Vagina (tissue), 2 donors: ENCODE data around the gene CDK7. TPM values are rescaled to one million over a fixed set of nuclear protein-coding genes. Genes with fewer than 3 reads are reported as not detected.

Source experiments
- DNase-seq, 2 donors: peaks; one replicate each; pipeline ENCODE4 v3.0.0-alpha.2; 2017; ENCODE audit errors: extremely low spot score in 2 of 2
- H3K27ac ChIP-seq: fragments of 200-600 bp; sonication (generic); one replicate; pipeline ENCODE4 v1.5.1; 2019
- H3K27me3 ChIP-seq: fragments of 200-600 bp; sonication (generic); one replicate; pipeline ENCODE4 v1.5.1; 2019
- H3K36me3 ChIP-seq, 2 donors: fragments of 200-600 bp; sonication (generic); one replicate each; pipeline ENCODE4 v1.5.1; 2017 to 2019
- H3K4me1 ChIP-seq: fragments of 200-600 bp; sonication (generic); one replicate; pipeline ENCODE4 v1.5.1; 2019
- H3K4me3 ChIP-seq, 2 donors: fragments of 200-600 bp; sonication (generic); 1 replicate in 1 of 2; 2 replicates in 1 of 2; pipeline ENCODE4 v1.5.1; 2016 to 2019
- H3K9me3 ChIP-seq: fragments of 200-600 bp; sonication (generic); one replicate; pipeline ENCODE4 v1.5.1; 2019
- CTCF ChIP-seq, 3 experiments: fragments of 450-650 bp in 2 of 3; fragments of 200-600 bp in 1 of 3; sonication (generic) in 1 of 3; IDR thresholded peaks; one replicate each; pipeline ENCODE4 v1.5.1; 2017 to 2019; ENCODE audit warnings: antibody characterized with exemption in 3 of 3, mild to moderate bottlenecking in 2 of 3, moderate library complexity in 2 of 3
- POLR2A ChIP-seq, 2 donors: fragments of 450-650 bp; IDR thresholded peaks; one replicate each; pipeline ENCODE4 v1.6.1; 2017; ENCODE audit warnings: antibody characterized with exemption in 2 of 2, mild to moderate bottlenecking in 2 of 2, moderate library complexity in 2 of 2
- POLR2AphosphoS5 ChIP-seq, 2 donors: sonication (generic); formaldehyde crosslinking; IDR thresholded peaks; one replicate each; pipeline ENCODE4 v1.9.0; 2017; ENCODE audit warnings: antibody characterized with exemption in 2 of 2, mild to moderate bottlenecking in 2 of 2, low read depth in 1 of 2; ENCODE audit not compliant: insufficient read depth in 1 of 2
- intact Hi-C: fragments of 100-400 bp; cut with DNase I; formaldehyde crosslinking; loops from one replicate; pipeline ENCODE4 v1.15.1; 2023
- total RNA-seq: library from RNA; depleted of rRNA; stranded (reverse); fragments of >200 nt; gene quantifications from one replicate; pipeline ENCODE4 v1.2.3, GENCODE V29; 2016

The CDK7 gene
- total RNA-seq, 1 donor from 2014 or later = 10.6 TPM

- DNase-seq = no peak
- H3K9me3 ChIP-seq = no peaks in the 10 kb centered on the region
- TF ChIP-seq POLR2AphosphoS5 (IDR thresholded peaks at IDR 0.05; ENCODE audit: insufficient read depth in 1 of 2, low read depth in 1 of 2) (no peak), CTCF (IDR thresholded peaks at IDR 0.05) (no peak), POLR2A (IDR thresholded peaks at IDR 0.05) (no peak)
- no peaks in the 10 kb centered on the region for H3K27me3 ChIP-seq
- H3K4me3 ChIP-seq = no peak overlapping the region
- H3K4me1 ChIP-seq = no peaks in the 10 kb centered on the region
- peaks cover 0 to 60% of the 10 kb centered on the region in 2 donors for H3K36me3 ChIP-seq
- no peak overlapping the region for H3K27ac ChIP-seq
- intact Hi-C loops = no loop called here
Observed at GRCh38 chr5:69265931-69266330, 31.2 kb downstream of the CDK7 start.

GRCh38 chr5:69268899-69269298 is 34.2 kb downstream of the CDK7 start:
- Histone ChIP-seq H3K27me3 (no peaks in the 10 kb centered on the region), H3K4me1 (no peaks in the 10 kb centered on the region), H3K4me3 (no peak overlapping the region), H3K27ac (no peak overlapping the region), H3K36me3 (peaks cover 0 to 41% of the 10 kb centered on the region in 2 donors), H3K9me3 (no peaks in the 10 kb centered on the region)
- DNase-seq = no peak
- intact Hi-C loops = no loop called here
- no peak for TF ChIP-seq POLR2A (IDR thresholded peaks at IDR 0.05)
- no peak for TF ChIP-seq POLR2AphosphoS5 (IDR thresholded peaks at IDR 0.05; ENCODE audit: insufficient read depth in 1 of 2, low read depth in 1 of 2)
- TF ChIP-seq CTCF (IDR thresholded peaks at IDR 0.05) = no peak

GRCh38 chr5:69270840-69271239 is 36.2 kb downstream of the CDK7 start:
- Histone ChIP-seq H3K27ac (no peak overlapping the region), H3K27me3 (no peaks in the 10 kb centered on the region), H3K9me3 (no peaks in the 10 kb centered on the region), H3K36me3 (peaks cover 0 to 38% of the 10 kb centered on the region in 2 donors), H3K4me1 (no peaks in the 10 kb centered on the region), H3K4me3 (no peak overlapping the region)
- no peak for DNase-seq
- TF ChIP-seq CTCF (IDR thresholded peaks at IDR 0.05) = no peak
- intact Hi-C loops = no loop called here

- H3K36me3 ChIP-seq = peaks cover 0 to 41% of the 10 kb centered on the region in 2 donors
Observed at GRCh38 chr5:69271376-69271775, 36.7 kb downstream of the CDK7 start.

GRCh38 chr5:69275563-69275962 is 40.9 kb downstream of the CDK7 start:
- TF ChIP-seq CTCF (IDR thresholded peaks at IDR 0.05) = no peak
- no peak for TF ChIP-seq POLR2AphosphoS5 (IDR thresholded peaks at IDR 0.05; ENCODE audit: insufficient read depth in 1 of 2, low read depth in 1 of 2)
- no peak for TF ChIP-seq POLR2A (IDR thresholded peaks at IDR 0.05)
- Histone ChIP-seq H3K27ac (no peak overlapping the region), H3K36me3 (peaks cover 0 to 36% of the 10 kb centered on the region in 2 donors), H3K4me3 (no peak overlapping the region), H3K4me1 (no peaks in the 10 kb centered on the region), H3K27me3 (no peaks in the 10 kb centered on the region), H3K9me3 (no peaks in the 10 kb centered on the region)
- intact Hi-C loops = no loop called here
- DNase-seq = no peak

More at GRCh38 chr5:69271376-69271775, 36.7 kb downstream of the CDK7 start:
- H3K9me3 ChIP-seq = no peaks in the 10 kb centered on the region
- H3K27me3 ChIP-seq = no peaks in the 10 kb centered on the region
- H3K4me1 ChIP-seq = no peaks in the 10 kb centered on the region
- intact Hi-C loops = no loop called here
- no peak for TF ChIP-seq POLR2A (IDR thresholded peaks at IDR 0.05)
- no peak for TF ChIP-seq CTCF (IDR thresholded peaks at IDR 0.05)
- no peak for TF ChIP-seq POLR2AphosphoS5 (IDR thresholded peaks at IDR 0.05; ENCODE audit: insufficient read depth in 1 of 2, low read depth in 1 of 2)
- no peak overlapping the region for H3K27ac ChIP-seq
- H3K4me3 ChIP-seq = no peak overlapping the region
- DNase-seq = no peak
